K562 (cell line): ENCODE measurements around the gene GTF2A1. TPM values are rescaled to one million over a fixed set of nuclear protein-coding genes. Genes with fewer than 3 reads are reported as not detected.

Experiments used
- ATAC-seq: fragments of 200-7000 bp; cut with Tn5 transposase; 3 replicates; pipeline ENCODE4 v1.9.1; 2020; ENCODE audit warnings: moderate library complexity
- BruUV-seq: library from RNA; stranded (reverse); fragments of 400-500 nt; replicated peaks from 2 replicates; lab custom pipeline; 2021; lab: Mats Ljungman, UMichigan
- CTCF ChIA-PET: fragments of 300-600 bp; formaldehyde crosslinking; extraction: SDS; loops from one replicate; lab custom pipeline; 2021; ENCODE audit warnings: low intra/inter-chr PET ratio; lab: Yijun Ruan, JAX
- POLR2A ChIA-PET: fragments of 300-600, 350-650 bp; sonication (Branson Sonifier 250); formaldehyde crosslinking; extraction: SDS; loops from one replicate; lab custom pipeline; 2021; ENCODE audit warnings: antibody characterized with exemption, inconsistent platforms; lab: Yijun Ruan, JAX
- DNase-seq, 4 experiments: peaks; one replicate each; pipeline versions ENCODE4 v3.0.0 to v3.0.0-alpha.2; 2011 to 2018; ENCODE audit warnings: low spot score in 3 of 4, mixed read lengths in 3 of 4; ENCODE audit errors: extremely low read depth in 1 of 4
- FAIRE-seq: peaks from 2 replicates; lab custom pipeline; 2011; peaks lifted over from hg19 to GRCh38; lab: Jason Lieb, UNC
- H2AFZ ChIP-seq: 2 replicates; pipeline ENCODE4 v1.6.0; 2011; ENCODE audit warnings: low read depth, low read length, control low read depth, inconsistent platforms
- H3K27ac ChIP-seq: fragments of 200-600 bp; 3 replicates; pipeline ENCODE4 v1.8.0; 2011; ENCODE audit warnings: low read depth, mild to moderate bottlenecking, control low read depth, inconsistent platforms, low read length, moderate library complexity, mixed read lengths; ENCODE audit errors: extremely low read depth
- H3K27me3 ChIP-seq, 2 experiments: fragments of 300-600 bp in 1 of 2; 2 replicates in 1 of 2; 3 replicates in 1 of 2; pipeline versions ENCODE4 v1.6.0 to v1.8.0; 2011; ENCODE audit warnings: inconsistent platforms in 2 of 2, low read length in 2 of 2, mild to moderate bottlenecking in 1 of 2, mixed read lengths in 1 of 2, moderate library complexity in 1 of 2; ENCODE audit not compliant: control insufficient read depth in 2 of 2, insufficient read depth in 2 of 2
- H3K36me3 ChIP-seq: fragments of 300-600 bp; 3 replicates; pipeline ENCODE4 v1.8.0; 2011; ENCODE audit warnings: mild to moderate bottlenecking, low read length, inconsistent platforms; ENCODE audit not compliant: control insufficient read depth, insufficient read depth
- H3K4me1 ChIP-seq, 2 experiments: fragments of 200-600 bp in 1 of 2; replicated peaks in 1 of 2; 2 replicates in 1 of 2; 3 replicates in 1 of 2; pipeline versions ENCODE4 v1.5.1 to v1.8.0; 2011; ENCODE audit warnings: inconsistent platforms in 2 of 2, low read length in 2 of 2, mild to moderate bottlenecking in 1 of 2, mixed read lengths in 1 of 2, moderate library complexity in 1 of 2; ENCODE audit not compliant: control insufficient read depth in 2 of 2, insufficient read depth in 2 of 2
- H3K4me2 ChIP-seq: 2 replicates; pipeline ENCODE4 v1.6.1; 2011; ENCODE audit warnings: low read length, control low read depth, inconsistent platforms, mixed read lengths; ENCODE audit not compliant: insufficient read depth
- H3K4me3 ChIP-seq: fragments of 200-600 bp; sonication (generic), shearing (Covaris generic); 2 replicates; pipeline ENCODE4 v1.5.1; 2016; ENCODE audit warnings: control low read depth, inconsistent platforms
- H3K79me2 ChIP-seq: fragments of 200-600 bp; 3 replicates; pipeline ENCODE4 v1.8.0; 2011; ENCODE audit warnings: low read length, inconsistent platforms; ENCODE audit not compliant: control insufficient read depth, insufficient read depth
- H3K9ac ChIP-seq, 2 experiments: 2 replicates each; pipeline versions ENCODE4 v1.6.0 to v1.6.1; 2011; ENCODE audit warnings: low read depth in 2 of 2, low read length in 2 of 2, control low read depth in 1 of 2, inconsistent platforms in 1 of 2, mild to moderate bottlenecking in 1 of 2, mixed read lengths in 1 of 2; ENCODE audit not compliant: insufficient read depth in 1 of 2
- H3K9me1 ChIP-seq: one replicate; pipeline ENCODE4 v1.6.0; 2011; ENCODE audit warnings: inconsistent platforms, mild to moderate bottlenecking, low read length, moderate library complexity; ENCODE audit not compliant: control insufficient read depth, insufficient read depth
- H3K9me3 ChIP-seq: replicated peaks from 2 replicates; pipeline ENCODE4 v1.5.1; 2011; ENCODE audit warnings: low read depth, low read length, inconsistent platforms; ENCODE audit not compliant: control insufficient read depth, insufficient read depth
- H4K20me1 ChIP-seq: replicated peaks from 2 replicates; pipeline ENCODE4 v1.6.1; 2011; ENCODE audit warnings: low read length, inconsistent platforms, mixed read lengths; ENCODE audit not compliant: control insufficient read depth, insufficient read depth
- CBX3 ChIP-seq, 2 experiments: IDR thresholded peaks; 1 replicate in 1 of 2; 2 replicates in 1 of 2; pipeline ENCODE4 v1.6.1; 2012; ENCODE audit warnings: inconsistent platforms in 2 of 2, low read length in 2 of 2, borderline replicate concordance in 1 of 2, control low read depth in 1 of 2
- MTA3 ChIP-seq: fragments of 450-650 bp; formaldehyde crosslinking; IDR thresholded peaks from 2 replicates; pipeline ENCODE4 v1.6.1; 2017; ENCODE audit warnings: mild to moderate bottlenecking, borderline replicate concordance
- NEUROD1 ChIP-seq: fragments of 150-350 bp; IDR thresholded peaks from 2 replicates; pipeline ENCODE4 v1.6.1; 2014; ENCODE audit warnings: borderline replicate concordance, low read length, low read depth; ENCODE audit not compliant: partially characterized antibody
- PURB ChIP-seq: sonication (generic); formaldehyde crosslinking; IDR thresholded peaks from 2 replicates; pipeline ENCODE4 v1.9.0; 2021; ENCODE audit warnings: low read depth, mild to moderate bottlenecking, missing genetic modification reagents
- SIN3A ChIP-seq, 2 experiments: fragments of 150-350 bp in 1 of 2; IDR thresholded peaks; 2 replicates each; pipeline ENCODE4 v1.6.1; 2011 to 2016; ENCODE audit warnings: borderline replicate concordance in 2 of 2, low read depth in 2 of 2, low read length in 2 of 2, mild to moderate bottlenecking in 2 of 2, moderate library complexity in 2 of 2; ENCODE audit not compliant: control insufficient read depth in 1 of 2
- TAF9B ChIP-seq: fragments of 450-650 bp; IDR thresholded peaks from 2 replicates; pipeline ENCODE4 v1.6.1; 2018; ENCODE audit warnings: mild to moderate bottlenecking; ENCODE audit not compliant: partially characterized antibody
- ZNF197 ChIP-seq: fragments of 200-800 bp; sonication (Bioruptor generic); IDR thresholded peaks from 2 replicates; pipeline ENCODE4 v1.6.1; 2016; ENCODE audit warnings: low read depth, missing genetic modification characterization, missing compliant biosample characterization
- ZNF444 ChIP-seq: fragments of 250-450 bp; sonication (Bioruptor Pico); IDR thresholded peaks from 2 replicates; pipeline ENCODE4 v1.4.0; 2020; ENCODE audit warnings: mild to moderate bottlenecking, moderate library complexity
- WGBS: fragments of 100-300 bp; shearing (Covaris generic); methylation state at CpG from one replicate; pipeline ENCODE4 v1.1.6; 2016; ENCODE audit warnings: low coverage, mixed read lengths; ENCODE audit not compliant: insufficient coverage; ENCODE audit errors: missing lambda C conversion rate; 5-methylcytosine and 5-hydroxymethylcytosine counted together
- in situ Hi-C: fragments of 300-500 bp; cut with MboI; formaldehyde crosslinking; loops from 4 replicates; pipeline ENCODE4 v1.15.0; 2018; ENCODE audit warnings: inconsistent platforms, mixed read lengths
- intact Hi-C: fragments of 100-400 bp; cut with micrococcal nuclease; formaldehyde crosslinking; loops from 2 replicates; pipeline ENCODE4 v1.14.2; 2022
- polyA plus RNA-seq, 8 experiments: library from polyadenylated mRNA; depleted of rRNA in 4 of 8; stranded (reverse) in 5 of 8; unstranded in 3 of 8; fragments of >200 nt; fragmentation: Nextera tagmentation in 2 of 8; fragmentation: Illumina TruSeq in 1 of 8; extraction: Ambion mirVana in 2 of 8; extraction: Trizol in 1 of 8; gene quantifications; 2 replicates each; pipeline versions ENCODE4 v1.2.1 to v1.2.3, GENCODE V29; 2011 to 2014; ENCODE audit warnings: inconsistent platforms in 1 of 8, missing spikeins in 1 of 8
- total RNA-seq, 7 experiments: library from RNA; depleted of rRNA in 6 of 7; stranded (reverse); fragments of >200 nt in 6 of 7; fragmentation: Illumina TruSeq in 2 of 7; extraction: Trizol in 2 of 7; gene quantifications; 2 replicates each; pipeline versions ENCODE4 v1.2.1 to v1.2.3, GENCODE V29; 2011 to 2021; ENCODE audit warnings: low replicate concordance in 1 of 7

Gene GTF2A1
- total and polyA plus RNA-seq, 9 of the 15 experiments (the other 6 are each of a cell fraction or from before 2014, with no cell fraction given), result 3.4 to 22.8 (median 14.7) TPM

- H3K9ac ChIP-seq, result no peak overlapping the region
- in situ Hi-C loops, result no loop called here
Measured at GRCh38 chr14:81172881-81173280, 47.9 kb downstream of the GTF2A1 start.

GRCh38 chr14:81172353-81172752 is 48.4 kb downstream of the GTF2A1 start:
- in situ Hi-C loops, result no loop called here
- no peaks in the 10 kb centered on the region for H4K20me1 ChIP-seq
- FAIRE-seq, result no peak

More at GRCh38 chr14:81172881-81173280, 47.9 kb downstream of the GTF2A1 start:
- TF ChIP-seq NEUROD1 (no peak), PURB (CRISPR knock-in tag) (no peak), CBX3 (IDR thresholded peaks at IDR 0.05; ENCODE audit: borderline replicate concordance in 1 of 2, low read length in 2 of 2) (no peak), ZNF444 (CRISPR knock-in tag) (no peak), SIN3A (IDR thresholded peaks at IDR 0.05; ENCODE audit: borderline replicate concordance in 2 of 2, control insufficient read depth in 1 of 2, low read depth in 2 of 2, low read length in 2 of 2) (no peak), TAF9B (no peak)
- Histone ChIP-seq H3K9me1 (no peaks in the 10 kb centered on the region), H3K4me3 (no peak overlapping the region), H3K9me3 (no peaks in the 10 kb centered on the region), H3K4me2 (no peak overlapping the region), H3K79me2 (no peaks in the 10 kb centered on the region), H2AFZ (no peak overlapping the region), H4K20me1 (no peaks in the 10 kb centered on the region), H3K27ac (no peak overlapping the region), H3K36me3 (peaks cover 7% of the 10 kb centered on the region; the same call in 1 of the 3 replicates), H3K4me1 (peaks cover 0 to 8% of the 10 kb centered on the region in 2 experiments; a peak in 4 of 5 replicates), H3K27me3 (no peaks in the 10 kb centered on the region)
- intact Hi-C loops, result no loop called here
- POLR2A ChIA-PET, result interaction anchor here (0.8 to 1.1 kb wide), 2 partner anchors 9 kb away, joined by 3 read pairs; no protein-coding TSS in a partner anchor
- CTCF ChIA-PET, result no interaction called here
- ATAC-seq, result no peak
- no peak for FAIRE-seq
- BruUV-seq, result no TSS peak
- no peak for DNase-seq
- WGBS, result 21% methylated on average over 3 of the region's 3 CpGs

More at GRCh38 chr14:81172353-81172752, 48.4 kb downstream of the GTF2A1 start:
- TF ChIP-seq MTA3 (no peak), ZNF197 (CRISPR knock-in tag) (no peak)
- H3K4me3 ChIP-seq, result no peak overlapping the region
- H3K9me3 ChIP-seq, result no peaks in the 10 kb centered on the region
- intact Hi-C loops, result no loop called here
- WGBS, result 52% methylated on average over 2 of the region's 2 CpGs
- no peak for DNase-seq
- H2AFZ ChIP-seq, result no peak overlapping the region
- BruUV-seq, result no TSS peak
- H3K27ac ChIP-seq, result no peak overlapping the region
- no peaks in the 10 kb centered on the region for H3K79me2 ChIP-seq
- peaks cover 0 to 8% of the 10 kb centered on the region in 2 experiments; a peak in 4 of 5 replicates for H3K4me1 ChIP-seq
- no peaks in the 10 kb centered on the region for H3K27me3 ChIP-seq
- H3K9me1 ChIP-seq, result no peaks in the 10 kb centered on the region
- H3K4me2 ChIP-seq, result no peak overlapping the region
- ChIA-PET CTCF (no interaction called here), POLR2A (interaction anchor here (1.1 kb wide), 1 partner anchor 9 kb away, joined by 3 read pairs; no protein-coding TSS in a partner anchor)
- no peak for ATAC-seq
- no peak overlapping the region for H3K9ac ChIP-seq
- H3K36me3 ChIP-seq, result peaks cover 1% of the 10 kb centered on the region; the same call in 1 of the 3 replicates
